HEK293 (cell line): ENCODE results near the gene PUM2.

Experiments used
- CTCF ChIP-seq: fragments of 450-650 bp; formaldehyde crosslinking; IDR thresholded peaks from 2 replicates; pipeline ENCODE4 v1.5.1; 2016; ENCODE audit warnings: missing biosample characterization, missing genetic modification characterization
- MEIS1 ChIP-seq: sonication (generic); formaldehyde crosslinking; IDR thresholded peaks from 2 replicates; pipeline ENCODE4 v1.8.1; 2022; ENCODE audit warnings: missing genetic modification reagents, mild to moderate bottlenecking, borderline replicate concordance
- SP2 ChIP-seq: fragments of 450-650 bp; formaldehyde crosslinking; IDR thresholded peaks from 2 replicates; pipeline ENCODE4 v1.5.1; 2016; ENCODE audit warnings: missing biosample characterization, missing genetic modification characterization
- SP3 ChIP-seq: fragments of 450-650 bp; formaldehyde crosslinking; IDR thresholded peaks from 2 replicates; pipeline ENCODE4 v1.5.1; 2016; ENCODE audit warnings: missing biosample characterization, missing genetic modification characterization
- TCF7L2 ChIP-seq: IDR thresholded peaks from 2 replicates; pipeline ENCODE4 v1.6.1; 2011; ENCODE audit warnings: low read depth, mild to moderate bottlenecking, inconsistent platforms, low read length, moderate library complexity, borderline replicate concordance
- ZBTB21 ChIP-seq: fragments of 450-650 bp; formaldehyde crosslinking; IDR thresholded peaks from 2 replicates; pipeline ENCODE4 v1.5.1; 2017; ENCODE audit warnings: missing biosample characterization, missing genetic modification characterization
- ZBTB7A ChIP-seq: fragments of 450-650 bp; formaldehyde crosslinking; IDR thresholded peaks from 2 replicates; pipeline ENCODE4 v1.5.1; 2016; ENCODE audit warnings: low read depth, missing biosample characterization, missing genetic modification characterization
- ZNF24 ChIP-seq: fragments of 450-650 bp; formaldehyde crosslinking; IDR thresholded peaks from 2 replicates; pipeline ENCODE4 v1.5.1; 2016; ENCODE audit warnings: missing biosample characterization, missing genetic modification characterization
- ZNF274 ChIP-seq, 2 experiments: fragments of 200-500 bp in 1 of 2; fragments of 450-650 bp in 1 of 2; sonication (Bioruptor generic) in 1 of 2; formaldehyde crosslinking in 1 of 2; IDR thresholded peaks; 2 replicates each; pipeline versions ENCODE4 v1.5.1 to v1.6.1; 2014 to 2016; ENCODE audit warnings: borderline replicate concordance in 1 of 2, inconsistent platforms in 1 of 2, low read length in 1 of 2, missing biosample characterization in 1 of 2, missing genetic modification characterization in 1 of 2
- ZNF398 ChIP-seq: fragments of 450-650 bp; formaldehyde crosslinking; IDR thresholded peaks from 2 replicates; pipeline ENCODE4 v1.5.1; 2017; ENCODE audit warnings: missing biosample characterization, missing genetic modification characterization
- ZNF501 ChIP-seq: fragments of 450-650 bp; formaldehyde crosslinking; IDR thresholded peaks from 2 replicates; pipeline ENCODE4 v1.5.1; 2016; ENCODE audit warnings: missing biosample characterization, missing genetic modification characterization
- ZNF660 ChIP-seq: fragments of 450-650 bp; IDR thresholded peaks from 2 replicates; pipeline ENCODE4 v1.5.1; 2018; ENCODE audit warnings: missing biosample characterization, mild to moderate bottlenecking, missing genetic modification characterization
- ZNF837 ChIP-seq: fragments of 450-650 bp; formaldehyde crosslinking; IDR thresholded peaks from 2 replicates; pipeline ENCODE4 v1.5.1; 2016; ENCODE audit warnings: missing biosample characterization, missing genetic modification characterization

GRCh38 chr2:20378341-20378740 lies 27.7 kb upstream of the PUM2 start:
- no peak for TF ChIP-seq CTCF (tag by site-specific recombination)
- TF ChIP-seq SP2 = no peak
- TF ChIP-seq ZNF501 (tag by site-specific recombination) = no peak
- no peak for TF ChIP-seq SP3 (tag by site-specific recombination)
- no peak for TF ChIP-seq TCF7L2
- no peak for TF ChIP-seq ZNF660 (tag by site-specific recombination)
- TF ChIP-seq MEIS1 (CRISPR knock-in tag) = no peak
- TF ChIP-seq ZBTB21 (tag by site-specific recombination) = no peak
- TF ChIP-seq ZNF837 (tag by site-specific recombination) = no peak
- no peak for TF ChIP-seq ZBTB7A (tag by site-specific recombination)
- no peak for TF ChIP-seq ZNF24 (tag by site-specific recombination)
- no peak for TF ChIP-seq ZNF274 (IDR thresholded peaks at IDR 0.05; ENCODE audit: low read length)
- TF ChIP-seq ZNF274 (tag by site-specific recombination; IDR thresholded peaks at IDR 0.05; ENCODE audit: borderline replicate concordance) = no peak
- TF ChIP-seq ZNF398 (tag by site-specific recombination) = no peak
